ENCODE results near the gene TMEM204.

Gene TMEM204

GRCh38 chr16:1527836-1528811 lies 5.3 kb upstream of the TMEM204 start:
- TF ChIP-seq CTCF (IDR thresholded peaks at IDR 0.05; ENCODE audit: extremely low read depth, insufficient read depth, missing control alignments): no peak
- in situ Hi-C loops (cut with MboI; ENCODE audit: low pct_unique_long_range_greater_than_20kb, low sequenced_read_pairs, unreplicated experiment): no loop called here
- DNase-seq (ENCODE audit: low spot score): no peak

- no peak for DNase-seq (ENCODE audit: low spot score)
- no peak for TF ChIP-seq CTCF (IDR thresholded peaks at IDR 0.05; ENCODE audit: extremely low read depth, insufficient read depth, missing control alignments)
- in situ Hi-C loops (cut with MboI; ENCODE audit: low pct_unique_long_range_greater_than_20kb, low sequenced_read_pairs, unreplicated experiment): no loop called here
Observed at GRCh38 chr16:1528921-1529537, 4.4 kb upstream of the TMEM204 start.

GRCh38 chr16:1530349-1530882 lies 3.0 kb upstream of the TMEM204 start:
- TF ChIP-seq CTCF (IDR thresholded peaks at IDR 0.05; ENCODE audit: extremely low read depth, insufficient read depth, missing control alignments): no peak
- in situ Hi-C loops (cut with MboI; ENCODE audit: low pct_unique_long_range_greater_than_20kb, low sequenced_read_pairs, unreplicated experiment): no loop called here
- no peak for DNase-seq (ENCODE audit: low spot score)

- TF ChIP-seq CTCF (IDR thresholded peaks at IDR 0.05; ENCODE audit: extremely low read depth, insufficient read depth, missing control alignments): no peak
- in situ Hi-C loops (cut with MboI; ENCODE audit: low pct_unique_long_range_greater_than_20kb, low sequenced_read_pairs, unreplicated experiment): no loop called here
Observed at GRCh38 chr16:1530883-1531637, 2.4 kb upstream of the TMEM204 start.

GRCh38 chr16:1531638-1531910 lies 1.9 kb upstream of the TMEM204 start:
- no peak for TF ChIP-seq CTCF (IDR thresholded peaks at IDR 0.05; ENCODE audit: extremely low read depth, insufficient read depth, missing control alignments)
- in situ Hi-C loops (cut with MboI; ENCODE audit: low pct_unique_long_range_greater_than_20kb, low sequenced_read_pairs, unreplicated experiment): no loop called here
- no peak for DNase-seq (ENCODE audit: low spot score)

More at GRCh38 chr16:1530883-1531637, 2.4 kb upstream of the TMEM204 start:
- no peak for DNase-seq (ENCODE audit: low spot score)

- in situ Hi-C loops (cut with MboI; ENCODE audit: low pct_unique_long_range_greater_than_20kb, low sequenced_read_pairs, unreplicated experiment): no loop called here
- no peak for TF ChIP-seq CTCF (IDR thresholded peaks at IDR 0.05; ENCODE audit: extremely low read depth, insufficient read depth, missing control alignments)
- no peak for DNase-seq (ENCODE audit: low spot score)
Observed at GRCh38 chr16:1532081-1532760, 1.2 kb upstream of the TMEM204 start.

Measured in GM13977 (cell line).